ENCODE data around the gene PER2. TPM values are rescaled to one million over a fixed set of nuclear protein-coding genes. Genes with fewer than 3 reads are reported as not detected.

Gene PER2
- total and polyA plus RNA-seq, 9 of the 15 experiments (the other 6 are each of a cell fraction or from before 2014, with no cell fraction given), result 1.1 to 10.3 (median 2.9) TPM

- TF ChIP-seq PURB (CRISPR knock-in tag; IDR thresholded peaks at IDR 0.05; ENCODE audit: low read depth) (no peak), ASH1L (IDR thresholded peaks at IDR 0.05; ENCODE audit: borderline replicate concordance, low read depth, partially characterized antibody) (no peak), KAT8 (IDR thresholded peaks at IDR 0.05; ENCODE audit: low read depth) (no peak), PATZ1 (CRISPR knock-in tag; IDR thresholded peaks at IDR 0.05; ENCODE audit: borderline replicate concordance) (no peak), KAT7 (CRISPR knock-in tag; IDR thresholded peaks at IDR 0.05; ENCODE audit: borderline replicate concordance) (0 out of 2 replicates have a peak, but pooled peaks have one; percentile 32), MAFF (IDR thresholded peaks at IDR 0.05; ENCODE audit: low read length) (no peak), SMAD4 (CRISPR knock-in tag; conservative IDR thresholded peaks at IDR 0.05) (peak; percentile 47; the same call in 1 of the 2 replicates), ARID4B (CRISPR knock-in tag; IDR thresholded peaks at IDR 0.05) (peak; percentile 7; the same call in 1 of the 2 replicates), UBTF (IDR thresholded peaks at IDR 0.05; ENCODE audit: borderline replicate concordance in 1 of 2, low read depth in 2 of 2, low read length in 2 of 2) (0 out of 4 replicates have a peak, but pooled peaks of 1 of the 2 experiments have one; percentile 24), ZFP1 (CRISPR knock-in tag; IDR thresholded peaks at IDR 0.05) (no peak), KDM5B (IDR thresholded peaks at IDR 0.05; ENCODE audit: insufficient replicate concordance, low read depth, low read length) (peak; percentile 18), SIN3A (IDR thresholded peaks at IDR 0.05; ENCODE audit: borderline replicate concordance in 2 of 2, control insufficient read depth in 1 of 2, low read depth in 2 of 2, low read length in 2 of 2) (0 out of 4 replicates have a peak, but pooled peaks of 1 of the 2 experiments have one; percentile 20), RFX5 (IDR thresholded peaks at IDR 0.05; ENCODE audit: low read depth, low read length) (peak; percentile 58; the same call in 1 of the 2 replicates), CBX1 (IDR thresholded peaks at IDR 0.05; ENCODE audit: low read depth) (no peak), NFIC (IDR thresholded peaks at IDR 0.05) (0 out of 2 replicates have a peak, but pooled peaks have one; percentile 26), RBBP5 (IDR thresholded peaks at IDR 0.05; ENCODE audit: borderline replicate concordance, insufficient read depth, low read length, poor library complexity, severe bottlenecking) (peak; percentile 45)
Measured at GRCh38 chr2:238287737-238288649, at the start of gene PER2 (continued).

All from K562 (cell line).